GM23338 (cell line): ENCODE data around the gene ATOH8. TPM values are rescaled to one million over a fixed set of nuclear protein-coding genes. Genes with fewer than 3 reads are reported as not detected.

Experiments
- ATAC-seq: fragments of 200-7000 bp; cut with Tn5 transposase; 3 replicates; pipeline ENCODE4 v1.9.1; 2020
- DNase-seq: peaks from one replicate; pipeline ENCODE4 v3.0.0-alpha.2; 2015; ENCODE audit warnings: low spot score
- H2AFZ ChIP-seq: fragments of 200-600 bp; sonication (generic); 2 replicates; pipeline ENCODE4 v1.8.0; 2016; ENCODE audit warnings: antibody characterized with exemption, mild to moderate bottlenecking, moderate library complexity
- H3F3A ChIP-seq: fragments of 200-600 bp; sonication (generic); replicated peaks from 2 replicates; pipeline ENCODE4 v1.8.0; 2017; ENCODE audit warnings: antibody characterized with exemption, mixed run types, low read depth
- H3K27ac ChIP-seq: fragments of 200-600 bp; sonication (generic); 2 replicates; pipeline ENCODE4 v1.6.1; 2016; ENCODE audit warnings: low read depth
- H3K27me3 ChIP-seq: fragments of 200-600 bp; sonication (generic); 2 replicates; pipeline ENCODE4 v1.8.0; 2016; ENCODE audit warnings: mild to moderate bottlenecking, mixed run types, moderate library complexity; ENCODE audit not compliant: insufficient read depth
- H3K36me3 ChIP-seq: fragments of 200-600 bp; sonication (generic); 2 replicates; pipeline ENCODE4 v1.8.0; 2016; ENCODE audit warnings: mild to moderate bottlenecking; ENCODE audit not compliant: insufficient read depth
- H3K4me1 ChIP-seq: fragments of 200-600 bp; sonication (generic); 2 replicates; pipeline ENCODE4 v1.8.0; 2016; ENCODE audit warnings: mild to moderate bottlenecking, moderate library complexity; ENCODE audit not compliant: insufficient read depth
- H3K4me2 ChIP-seq: fragments of 200-600 bp; sonication (generic); 2 replicates; pipeline ENCODE4 v1.7.1; 2017; ENCODE audit warnings: mixed run types
- H3K4me3 ChIP-seq: fragments of 200-600 bp; sonication (generic); 2 replicates; pipeline ENCODE4 v1.6.1; 2016; ENCODE audit warnings: mixed run types
- H3K79me2 ChIP-seq: fragments of 200-600 bp; sonication (generic); replicated peaks from 2 replicates; pipeline ENCODE4 v1.8.0; 2017; ENCODE audit warnings: mild to moderate bottlenecking; ENCODE audit not compliant: insufficient read depth
- H3K9me2 ChIP-seq: fragments of 200-600 bp; sonication (generic); 2 replicates; pipeline ENCODE4 v1.8.0; 2017; ENCODE audit not compliant: insufficient read depth
- H4K20me1 ChIP-seq: fragments of 200-600 bp; sonication (generic); replicated peaks from 2 replicates; pipeline ENCODE4 v1.8.0; 2017; ENCODE audit warnings: mild to moderate bottlenecking; ENCODE audit not compliant: insufficient read depth
- H3K27ac Mint-ChIP-seq: 2 replicates; pipeline ENCODE4 v1.8.0; 2020; ENCODE audit warnings: inconsistent platforms, mild to moderate bottlenecking, moderate library complexity, mixed read lengths
- H3K27me3 Mint-ChIP-seq: 3 replicates; pipeline ENCODE4 v1.8.0; 2022; ENCODE audit warnings: low read depth, mild to moderate bottlenecking, moderate library complexity, mixed read lengths, inconsistent platforms; ENCODE audit not compliant: insufficient read depth, poor library complexity
- H3K36me3 Mint-ChIP-seq: 3 replicates; pipeline ENCODE4 v1.8.0; 2021; ENCODE audit warnings: low read depth, mild to moderate bottlenecking, inconsistent platforms, moderate library complexity, mixed read lengths
- H3K4me1 Mint-ChIP-seq: 3 replicates; pipeline ENCODE4 v1.8.0; 2020; ENCODE audit warnings: mild to moderate bottlenecking, inconsistent platforms, mixed read lengths
- H3K4me3 Mint-ChIP-seq: 3 replicates; pipeline ENCODE4 v1.8.0; 2021; ENCODE audit warnings: moderate library complexity, mild to moderate bottlenecking, inconsistent platforms, mixed read lengths
- H3K9me3 Mint-ChIP-seq: 3 replicates; pipeline ENCODE4 v1.8.0; 2020; ENCODE audit warnings: moderate library complexity, mild to moderate bottlenecking, inconsistent platforms, mixed read lengths
- CTCF ChIP-seq, 2 experiments: fragments of 200-600 bp in 1 of 2; sonication (generic) in 1 of 2; conservative IDR thresholded peaks; 2 replicates each; pipeline versions ENCODE4 v1.5.1 to v1.6.1; 2016 to 2017; ENCODE audit warnings: antibody characterized with exemption in 2 of 2, low read depth in 2 of 2, mild to moderate bottlenecking in 2 of 2, moderate library complexity in 1 of 2
- ETS1 ChIP-seq: IDR thresholded peaks from 2 replicates; pipeline ENCODE4 v1.6.1; 2016; ENCODE audit warnings: antibody characterized with exemption
- EZH2 ChIP-seq: fragments of 200-600 bp; sonication (generic); IDR thresholded peaks from one replicate; pipeline ENCODE4 v1.8.0; 2017; ENCODE audit warnings: antibody characterized with exemption, mild to moderate bottlenecking, low read depth; ENCODE audit not compliant: unreplicated experiment
- EZH2phosphoT487 ChIP-seq: fragments of 200-600 bp; sonication (generic); IDR thresholded peaks from one replicate; pipeline ENCODE4 v1.8.1; 2018; ENCODE audit warnings: antibody characterized with exemption; ENCODE audit not compliant: unreplicated experiment
- JUNB ChIP-seq: IDR thresholded peaks from one replicate; pipeline ENCODE4 v1.6.1; 2016; ENCODE audit warnings: antibody characterized with exemption; ENCODE audit not compliant: unreplicated experiment
- NANOG ChIP-seq: IDR thresholded peaks from 2 replicates; pipeline ENCODE4 v1.6.1; 2016; ENCODE audit warnings: antibody characterized with exemption, borderline replicate concordance
- POLR2AphosphoS5 ChIP-seq: IDR thresholded peaks from 2 replicates; pipeline ENCODE4 v1.6.1; 2016; ENCODE audit warnings: antibody characterized with exemption, low read depth
- REST ChIP-seq: IDR thresholded peaks from one replicate; pipeline ENCODE4 v1.6.1; 2018; ENCODE audit warnings: antibody characterized with exemption; ENCODE audit not compliant: unreplicated experiment
- STAT1 ChIP-seq: IDR thresholded peaks from one replicate; pipeline ENCODE4 v1.6.1; 2016; ENCODE audit warnings: antibody characterized with exemption; ENCODE audit not compliant: unreplicated experiment
- ZNF114 ChIP-seq: fragments of 250-450 bp; sonication (Bioruptor Pico); IDR thresholded peaks from 2 replicates; pipeline ENCODE4 v1.5.0; 2020; ENCODE audit warnings: mild to moderate bottlenecking, moderate library complexity
- ZNF331 ChIP-seq: fragments of 250-450 bp; sonication (Bioruptor Pico); IDR thresholded peaks from 2 replicates; pipeline ENCODE4 v1.5.0; 2020; ENCODE audit warnings: low read depth, mild to moderate bottlenecking, moderate library complexity
- ZNF462 ChIP-seq: fragments of 250-450 bp; sonication (Bioruptor Pico); IDR thresholded peaks from 2 replicates; pipeline ENCODE4 v1.5.0; 2020; ENCODE audit warnings: mild to moderate bottlenecking, moderate library complexity
- polyA plus RNA-seq: library from polyadenylated mRNA; unstranded; fragments of >200 nt; fragmentation: Nextera tagmentation; extraction: Ambion mirVana; gene quantifications from 2 replicates; pipeline ENCODE4 v1.2.1, GENCODE V29; 2016
- total RNA-seq: library from RNA; depleted of rRNA; stranded (reverse); fragments of >200 nt; shearing (Covaris generic); gene quantifications from 2 replicates; pipeline ENCODE4 v1.2.3, GENCODE V29; 2014

The ATOH8 gene
- total and polyA plus RNA-seq, 2 experiments from 2014 or later: 0.11 to 0.97 TPM

GRCh38 chr2:85756822-85757435 is 3.1 kb downstream of the ATOH8 start:
- Histone ChIP-seq H3K36me3 (no peaks in the 10 kb centered on the region), H3K27me3 (peaks cover 73% of the 10 kb centered on the region), H4K20me1 (peaks cover 4% of the 10 kb centered on the region; the same call in 1 of the 2 replicates), H3K4me3 (no peak overlapping the region), H3K9me2 (no peaks in the 10 kb centered on the region), H2AFZ (no peak overlapping the region), H3K4me2 (no peak overlapping the region), H3F3A (0 out of 2 replicates have a peak, but pooled peaks cover 9% of the 10 kb centered on the region), H3K27ac (no peak overlapping the region), H3K4me1 (peaks cover 6% of the 10 kb centered on the region; the same call in 1 of the 2 replicates), H3K79me2 (no peaks in the 10 kb centered on the region)
- H3K36me3 Mint-ChIP-seq: no peaks in the 10 kb centered on the region
- TF ChIP-seq CTCF (conservative IDR thresholded peaks at IDR 0.05; ENCODE audit: low read depth in 2 of 2): no peak
- TF ChIP-seq ZNF331: no peak
- no peak for TF ChIP-seq EZH2
- no peak for TF ChIP-seq ETS1
- no peak for TF ChIP-seq REST
- no peak for TF ChIP-seq STAT1
- TF ChIP-seq ZNF114 (CRISPR knock-in tag): no peak
- no peak for TF ChIP-seq ZNF462 (CRISPR knock-in tag)
- TF ChIP-seq NANOG: no peak
- no peak for TF ChIP-seq POLR2AphosphoS5
- TF ChIP-seq JUNB: no peak
- no peak for TF ChIP-seq EZH2phosphoT487
- H3K4me1 Mint-ChIP-seq: peaks cover 10% of the 10 kb centered on the region
- H3K9me3 Mint-ChIP-seq: no peaks in the 10 kb centered on the region; the same call in 2 of the 3 replicates
- DNase-seq (no peak), ATAC-seq (no peak)
- peaks cover 64% of the 10 kb centered on the region for H3K27me3 Mint-ChIP-seq
- no peak overlapping the region for H3K27ac Mint-ChIP-seq
- no peak overlapping the region for H3K4me3 Mint-ChIP-seq
